ENCODE data around the gene LNX1. TPM values are rescaled to one million over a fixed set of nuclear protein-coding genes. Genes with fewer than 3 reads are reported as not detected.

Gene LNX1
- total and polyA plus RNA-seq, 2 of the 8 experiments (the other 6 are each of a cell fraction or from before 2014, with no cell fraction given): 2.7 to 3.8 TPM

DNA sequence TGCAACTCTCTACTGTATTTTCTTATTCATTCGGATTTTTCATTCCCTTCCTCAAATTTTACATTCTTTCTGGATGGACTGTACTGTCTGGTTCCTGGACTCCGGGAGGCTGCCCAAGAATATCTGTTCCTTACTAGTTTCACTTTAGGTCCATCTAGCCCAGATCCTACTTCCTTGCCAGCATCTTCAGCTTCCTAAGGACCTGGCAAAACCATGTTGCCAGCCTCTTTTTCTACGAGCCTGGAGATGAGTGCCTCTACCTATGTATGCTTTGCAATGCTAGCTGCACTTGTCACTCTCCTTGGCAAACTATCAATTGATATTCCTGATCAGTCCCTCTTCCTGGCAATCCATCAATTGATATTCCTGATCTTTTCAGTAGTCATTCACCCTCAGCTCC, 5.6 kb upstream of the LNX1 start (continued):
- TF ChIP-seq CHD2 (IDR thresholded peaks at IDR 0.05; ENCODE audit: low read length) (no peak), TCF12 (IDR thresholded peaks at IDR 0.05; ENCODE audit: low read depth, low read length) (no peak), CBX8 (IDR thresholded peaks at IDR 0.05; ENCODE audit: borderline replicate concordance, low read depth, low read length) (no peak)

Data from H1 (cell line).